ENCODE data around the gene MED27.

GRCh38 chr9:131994364-131995125 is 85.1 kb downstream of the MED27 start:
- TF ChIP-seq CTCF (IDR thresholded peaks at IDR 0.05; ENCODE audit: insufficient read depth, low read length) (no peak), POLR2AphosphoS5 (IDR thresholded peaks at IDR 0.05; ENCODE audit: low read depth) (no peak), GABPA (IDR thresholded peaks at IDR 0.05; ENCODE audit: low read depth) (no peak), SPI1 (IDR thresholded peaks at IDR 0.05; ENCODE audit: borderline replicate concordance, low read depth) (no peak)

All from HL-60 (cell line).